DMS53 (cell line): Measurements from ENCODE around the gene SLCO4A1.
A peak's percentile ranks its signal among the peaks of the same experiment; 100 is the strongest.

Experiments used
- DNase-seq: peaks from one replicate; lab custom pipeline; 2025; lab: John Stamatoyannopoulos, UW

Gene SLCO4A1

GRCh38 chr20:62638679-62639406, 3.5 kb upstream of the SLCO4A1 start:
- no peak for DNase-seq

- DNase-seq = no peak
Measured at GRCh38 chr20:62639765-62640164, 2.5 kb upstream of the SLCO4A1 start.

- DNase-seq = no peak
Measured at GRCh38 chr20:62640870-62641269, 1.4 kb upstream of the SLCO4A1 start.

GRCh38 chr20:62641321-62642050, 817 bp upstream of the SLCO4A1 start:
- no peak for DNase-seq

GRCh38 chr20:62642666-62643520, 590 bp downstream of the SLCO4A1 start:
- no peak for DNase-seq

- no peak for DNase-seq
Measured at GRCh38 chr20:62643521-62644043, 1.3 kb downstream of the SLCO4A1 start.

- DNase-seq = no peak
Measured at GRCh38 chr20:62644044-62644795, 1.9 kb downstream of the SLCO4A1 start.

- no peak for DNase-seq
Measured at GRCh38 chr20:62644802-62645496, 2.6 kb downstream of the SLCO4A1 start.

GRCh38 chr20:62645613-62646012, 3.3 kb downstream of the SLCO4A1 start:
- no peak for DNase-seq

GRCh38 chr20:62646851-62647520, 4.7 kb downstream of the SLCO4A1 start:
- DNase-seq = no peak

GRCh38 chr20:62647521-62648317, 5.4 kb downstream of the SLCO4A1 start:
- DNase-seq = no peak

- no peak for DNase-seq
Measured at GRCh38 chr20:62648318-62648995, 6.2 kb downstream of the SLCO4A1 start.

- DNase-seq = no peak
Measured at GRCh38 chr20:62649140-62649539, 6.8 kb downstream of the SLCO4A1 start.

- no peak for DNase-seq
Measured at GRCh38 chr20:62650551-62651284, 8.4 kb downstream of the SLCO4A1 start.

GRCh38 chr20:62651285-62652021, 9.2 kb downstream of the SLCO4A1 start:
- DNase-seq = no peak

GRCh38 chr20:62652041-62652893, 10.0 kb downstream of the SLCO4A1 start:
- peak; percentile 65 for DNase-seq

GRCh38 chr20:62652894-62653305, 10.6 kb downstream of the SLCO4A1 start:
- DNase-seq = no peak
